AG04450 (cell line): ENCODE results near the gene CYGB. TPM values are rescaled to one million over a fixed set of nuclear protein-coding genes. Genes with fewer than 3 reads are reported as not detected.

ENCODE experiments used
- CTCF ChIA-PET: fragments of 300-600, 350-600 bp; formaldehyde crosslinking; extraction: SDS; loops from one replicate; lab custom pipeline; 2022; ENCODE audit warnings: antibody characterized with exemption, inconsistent platforms; lab: Charles Lee
- POLR2A ChIA-PET: fragments of 350-600 bp; formaldehyde crosslinking; extraction: SDS; loops from one replicate; lab custom pipeline; 2021; ENCODE audit warnings: antibody characterized with exemption, inconsistent platforms; lab: Yijun Ruan, JAX
- DNase-seq: peaks from one replicate; pipeline ENCODE4 v3.0.0-alpha.2; 2011; ENCODE audit warnings: low read depth, low spot score
- H3K27ac ChIP-seq: one replicate; pipeline ENCODE4 v1.5.1; 2012; ENCODE audit warnings: low read depth, low read length, control low read depth
- H3K27me3 ChIP-seq: one replicate; pipeline ENCODE4 v1.6.0; 2012; ENCODE audit warnings: low read length; ENCODE audit not compliant: control insufficient read depth, insufficient read depth
- H3K4me3 ChIP-seq: 2 replicates; pipeline ENCODE4 v1.5.1; 2011; ENCODE audit warnings: mild to moderate bottlenecking, low read depth, low read length, control low read depth
- H3K9me3 ChIP-seq: 2 replicates; pipeline ENCODE4 v1.5.1; 2012; ENCODE audit warnings: low read length; ENCODE audit not compliant: control insufficient read depth, insufficient read depth
- CTCF ChIP-seq: IDR thresholded peaks from 2 replicates; pipeline ENCODE4 v1.5.1; 2011; ENCODE audit warnings: low read depth, low read length, control low read depth, inconsistent platforms
- polyA plus RNA-seq: library from polyadenylated mRNA; depleted of rRNA; stranded (reverse); fragments of >200 nt; gene quantifications from 2 replicates; pipeline ENCODE4 v1.2.3, GENCODE V29; 2011

Gene CYGB
- polyA plus RNA-seq, 1 experiment, result 7.4 TPM

GRCh38 chr17:76557368-76558197, 20.1 kb upstream of the CYGB start:
- H3K9me3 ChIP-seq, result no peaks in the 10 kb centered on the region
- DNase-seq, result peak; percentile 91
- POLR2A ChIA-PET, result interaction anchor here (0.7 to 2.6 kb wide), 12 partner anchors 11 to 1607 kb away, joined by 3 to 12 read pairs (median 4); partner anchors contain the start of genes CYGB and PRCD
- H3K27me3 ChIP-seq, result no peaks in the 10 kb centered on the region
- H3K27ac ChIP-seq, result peak overlapping the region; percentile 68
- TF ChIP-seq CTCF, result peak; percentile 70
- CTCF ChIA-PET, result interaction anchor here (0.6 to 4.3 kb wide), 13 partner anchors 9 to 159 kb away, joined by 3 to 23 read pairs (median 4); no protein-coding TSS in a partner anchor
- peak overlapping the region; percentile 95 for H3K4me3 ChIP-seq

GRCh38 chr17:76556765-76557367, 19.4 kb upstream of the CYGB start:
- H3K4me3 ChIP-seq, result peak overlapping the region; percentile 95
- peak overlapping the region; percentile 67 for H3K27ac ChIP-seq
- H3K27me3 ChIP-seq, result no peaks in the 10 kb centered on the region
- CTCF ChIA-PET, result interaction anchor here (0.6 to 4.3 kb wide), 7 partner anchors 9 to 1232 kb away, joined by 3 to 23 read pairs (median 4); no protein-coding TSS in a partner anchor
- no peaks in the 10 kb centered on the region for H3K9me3 ChIP-seq
- DNase-seq, result no peak
- POLR2A ChIA-PET, result interaction anchor here (0.7 to 2.6 kb wide), 10 partner anchors 10 to 1607 kb away, joined by 3 to 12 read pairs (median 4); partner anchors contain the start of genes CYGB and PRCD
- TF ChIP-seq CTCF, result no peak

GRCh38 chr17:76554131-76554530, 16.6 kb upstream of the CYGB start:
- Histone ChIP-seq H3K27ac (no peak overlapping the region), H3K4me3 (no peak overlapping the region), H3K9me3 (no peaks in the 10 kb centered on the region), H3K27me3 (no peaks in the 10 kb centered on the region)
- TF ChIP-seq CTCF, result no peak
- no peak for DNase-seq
- ChIA-PET CTCF (interaction anchor here (0.8 kb wide), 1 partner anchor 32 kb away, joined by 4 read pairs; no protein-coding TSS in a partner anchor), POLR2A (no interaction called here)

GRCh38 chr17:76553178-76553908, 15.8 kb upstream of the CYGB start:
- no peak overlapping the region for H3K27ac ChIP-seq
- TF ChIP-seq CTCF, result no peak
- POLR2A ChIA-PET, result no interaction called here
- H3K4me3 ChIP-seq, result no peak overlapping the region
- CTCF ChIA-PET, result interaction anchor here (0.8 to 2.2 kb wide), 3 partner anchors 30 to 71 kb away, joined by 3 to 10 read pairs (median 4); no protein-coding TSS in a partner anchor
- no peaks in the 10 kb centered on the region for H3K27me3 ChIP-seq
- H3K9me3 ChIP-seq, result no peaks in the 10 kb centered on the region
- no peak for DNase-seq
